Type B pancreatic cell (in vitro differentiated cells): ENCODE data around the gene OSBPL3. TPM values are rescaled to one million over a fixed set of nuclear protein-coding genes. Genes with fewer than 3 reads are reported as not detected.
A peak's percentile ranks its signal among the peaks of the same experiment; 100 is the strongest.

Experiments used
- DNase-seq: peaks from one replicate; pipeline ENCODE4 v3.0.0; 2021; ENCODE audit warnings: mixed read lengths; ENCODE audit not compliant: unreplicated experiment; ENCODE audit errors: extremely low spot score
- H3K27ac Mint-ChIP-seq: 2 replicates; pipeline ENCODE4 v1.8.0; 2021; ENCODE audit warnings: mild to moderate bottlenecking, mixed read lengths
- H3K27me3 Mint-ChIP-seq: 2 replicates; pipeline ENCODE4 v1.8.0; 2021; ENCODE audit warnings: mixed read lengths
- H3K36me3 Mint-ChIP-seq: 2 replicates; pipeline ENCODE4 v1.8.0; 2021; ENCODE audit warnings: mixed read lengths
- H3K4me1 Mint-ChIP-seq: one replicate; pipeline ENCODE4 v1.8.0; 2021; ENCODE audit warnings: mixed read lengths; ENCODE audit not compliant: unreplicated experiment
- H3K4me3 Mint-ChIP-seq: 2 replicates; pipeline ENCODE4 v1.8.0; 2021; ENCODE audit warnings: mild to moderate bottlenecking, mixed read lengths
- H3K9me3 Mint-ChIP-seq: 2 replicates; pipeline ENCODE4 v1.8.0; 2021; ENCODE audit warnings: mixed read lengths
- CTCF ChIP-seq: fragments of 200-600 bp; sonication (generic); conservative IDR thresholded peaks from 2 replicates; pipeline ENCODE4 v1.5.0; 2021; ENCODE audit warnings: antibody characterized with exemption, mild to moderate bottlenecking
- total RNA-seq: library from RNA; stranded (reverse); gene quantifications from 2 replicates; pipeline ENCODE4 v1.2.1, GENCODE V29; 2021; ENCODE audit warnings: low replicate concordance

The OSBPL3 gene
- total RNA-seq, 1 donor from 2014 or later, result 18.3 TPM

- peak overlapping the region; percentile 93 for H3K27ac Mint-ChIP-seq
- no peak for TF ChIP-seq CTCF
- H3K27me3 Mint-ChIP-seq, result no peaks in the 10 kb centered on the region
- no peaks in the 10 kb centered on the region for H3K36me3 Mint-ChIP-seq
- peaks cover 26% of the 10 kb centered on the region for H3K4me1 Mint-ChIP-seq
- no peak for DNase-seq
- peaks cover 4% of the 10 kb centered on the region for H3K9me3 Mint-ChIP-seq
- peak overlapping the region; percentile 70 for H3K4me3 Mint-ChIP-seq
Measured at GRCh38 chr7:24966802-24967201, 13.2 kb downstream of the OSBPL3 start.

- H3K27me3 Mint-ChIP-seq, result no peaks in the 10 kb centered on the region
- H3K4me3 Mint-ChIP-seq, result peak overlapping the region; percentile 70
- H3K36me3 Mint-ChIP-seq, result no peaks in the 10 kb centered on the region
- peak overlapping the region; percentile 93 for H3K27ac Mint-ChIP-seq
- peaks cover 22% of the 10 kb centered on the region for H3K4me1 Mint-ChIP-seq
- no peak for TF ChIP-seq CTCF
- DNase-seq, result no peak
- H3K9me3 Mint-ChIP-seq, result peaks cover 4% of the 10 kb centered on the region
Measured at GRCh38 chr7:24965831-24966708, 13.9 kb downstream of the OSBPL3 start.

GRCh38 chr7:24964191-24964590 is 15.8 kb downstream of the OSBPL3 start:
- no peaks in the 10 kb centered on the region for H3K36me3 Mint-ChIP-seq
- no peak for TF ChIP-seq CTCF
- H3K27me3 Mint-ChIP-seq, result no peaks in the 10 kb centered on the region
- peaks cover 4% of the 10 kb centered on the region for H3K9me3 Mint-ChIP-seq
- no peak for DNase-seq
- peak overlapping the region; percentile 81 for H3K27ac Mint-ChIP-seq
- peak overlapping the region; percentile 19 for H3K4me3 Mint-ChIP-seq
- H3K4me1 Mint-ChIP-seq, result peaks cover 17% of the 10 kb centered on the region

GRCh38 chr7:24963218-24963617 is 16.8 kb downstream of the OSBPL3 start:
- Mint-ChIP-seq H3K4me1 (peaks cover 17% of the 10 kb centered on the region), H3K4me3 (no peak overlapping the region), H3K9me3 (peaks cover 4% of the 10 kb centered on the region), H3K27me3 (no peaks in the 10 kb centered on the region), H3K27ac (peak overlapping the region; percentile 45), H3K36me3 (no peaks in the 10 kb centered on the region)
- DNase-seq, result no peak
- TF ChIP-seq CTCF, result no peak

GRCh38 chr7:24962418-24962962 is 17.5 kb downstream of the OSBPL3 start:
- no peak overlapping the region for H3K27ac Mint-ChIP-seq
- no peaks in the 10 kb centered on the region for H3K27me3 Mint-ChIP-seq
- TF ChIP-seq CTCF, result no peak
- no peak for DNase-seq
- peaks cover 13% of the 10 kb centered on the region for H3K4me1 Mint-ChIP-seq
- H3K9me3 Mint-ChIP-seq, result peaks cover 4% of the 10 kb centered on the region
- H3K4me3 Mint-ChIP-seq, result no peak overlapping the region
- no peaks in the 10 kb centered on the region for H3K36me3 Mint-ChIP-seq
